Mucosa of descending colon (tissue), 3 donors: ENCODE results near the gene MED22. TPM values are rescaled to one million over a fixed set of nuclear protein-coding genes. Genes with fewer than 3 reads are reported as not detected.
"Not testable (repeated sequence)": the region's sequence is repeated elsewhere in the genome, so short reads cannot be mapped to it uniquely, and the experiment has no call there.

Experiments used
- ATAC-seq: fragments of 200-7000 bp; cut with Tn5 transposase; one replicate; pipeline ENCODE4 v1.9.1; 2020; ENCODE audit warnings: mild to moderate bottlenecking, moderate library complexity
- DNase-seq, 3 donors: peaks; one replicate each; pipeline ENCODE4 v3.0.0-alpha.2; 2020
- H3K36me3 ChIP-seq: fragments of 200-600 bp; one replicate; pipeline ENCODE4 v1.8.0; 2021; ENCODE audit warnings: low read depth, mild to moderate bottlenecking
- H3K4me1 ChIP-seq: fragments of 200-600 bp; one replicate; pipeline ENCODE4 v1.8.0; 2021; ENCODE audit warnings: low read depth, mild to moderate bottlenecking
- H3K4me3 ChIP-seq: fragments of 200-600 bp; one replicate; pipeline ENCODE4 v1.8.0; 2021; ENCODE audit warnings: mild to moderate bottlenecking
- H3K9me3 ChIP-seq: fragments of 200-600 bp; one replicate; pipeline ENCODE4 v1.8.0; 2021; ENCODE audit warnings: mild to moderate bottlenecking
- intact Hi-C, 2 donors: fragments of 100-400 bp; cut with DNase I in 1 of 2; cut with micrococcal nuclease in 1 of 2; formaldehyde crosslinking; loops; one replicate each; pipeline versions ENCODE4 v1.11.0 to v1.11.1; 2022; cut with DNase I, micrococcal nuclease
- total RNA-seq, 3 donors: library from RNA; stranded (reverse); fragmentation: NEBNext Ultra II Directional in 2 of 3; extraction: Animal tissue kit (Norgen Biotek cat#: 25700) in 2 of 3; gene quantifications; one replicate each; pipeline versions ENCODE4 v1.2.1 to v1.2.4, GENCODE V29; 2021 to 2023
- TF ChIP-seq, protein P1 (sequence below): fragments of 200-600 bp; IDR thresholded peaks from one replicate; pipeline ENCODE4 v1.8.0; 2022; ENCODE audit warnings: antibody characterized with exemption, mild to moderate bottlenecking
- donor health status: DM: no; HTN: no; CAD: no; lungs with moderate emphysema.
- donor health status: DM: no; HTN: no; CAD: no.
- donor health status: DM: no; HTN: yes; CAD: no.

The MED22 gene
- total RNA-seq, 3 donors from 2014 or later, result 19.8 to 33.6 (median 21.3) TPM

DNA sequence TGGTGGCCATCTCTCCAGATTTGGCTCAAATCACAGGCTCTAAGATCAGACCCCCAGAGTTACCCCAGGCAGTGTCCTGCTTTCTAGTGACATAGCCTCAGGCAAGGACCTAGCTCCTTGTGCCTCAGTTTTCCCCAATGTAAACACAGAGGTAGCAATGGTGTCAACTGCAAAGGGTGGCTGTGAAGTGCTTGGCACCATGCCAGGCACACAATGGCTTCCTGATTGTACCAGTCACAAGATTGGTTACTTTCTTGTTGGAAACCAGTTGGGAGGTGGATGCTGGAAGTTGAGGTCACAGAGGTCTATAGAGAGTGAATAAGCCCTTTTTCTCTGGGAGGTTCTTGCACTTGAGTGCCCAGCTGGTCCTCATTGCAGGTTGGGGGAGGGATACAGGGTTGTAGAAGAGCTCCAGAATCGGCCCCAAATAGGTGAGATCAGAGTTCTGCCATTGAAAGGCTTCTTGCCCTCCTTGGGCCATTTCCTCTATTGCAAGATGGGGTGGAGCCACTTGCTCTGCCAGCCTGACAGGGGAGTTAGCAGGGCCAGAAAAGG is 30.6 kb upstream of the MED22 start:
- no peaks in the 10 kb centered on the region for H3K36me3 ChIP-seq
- peaks cover 10% of the 10 kb centered on the region for H3K4me1 ChIP-seq
- TF ChIP-seq, protein P1, sequence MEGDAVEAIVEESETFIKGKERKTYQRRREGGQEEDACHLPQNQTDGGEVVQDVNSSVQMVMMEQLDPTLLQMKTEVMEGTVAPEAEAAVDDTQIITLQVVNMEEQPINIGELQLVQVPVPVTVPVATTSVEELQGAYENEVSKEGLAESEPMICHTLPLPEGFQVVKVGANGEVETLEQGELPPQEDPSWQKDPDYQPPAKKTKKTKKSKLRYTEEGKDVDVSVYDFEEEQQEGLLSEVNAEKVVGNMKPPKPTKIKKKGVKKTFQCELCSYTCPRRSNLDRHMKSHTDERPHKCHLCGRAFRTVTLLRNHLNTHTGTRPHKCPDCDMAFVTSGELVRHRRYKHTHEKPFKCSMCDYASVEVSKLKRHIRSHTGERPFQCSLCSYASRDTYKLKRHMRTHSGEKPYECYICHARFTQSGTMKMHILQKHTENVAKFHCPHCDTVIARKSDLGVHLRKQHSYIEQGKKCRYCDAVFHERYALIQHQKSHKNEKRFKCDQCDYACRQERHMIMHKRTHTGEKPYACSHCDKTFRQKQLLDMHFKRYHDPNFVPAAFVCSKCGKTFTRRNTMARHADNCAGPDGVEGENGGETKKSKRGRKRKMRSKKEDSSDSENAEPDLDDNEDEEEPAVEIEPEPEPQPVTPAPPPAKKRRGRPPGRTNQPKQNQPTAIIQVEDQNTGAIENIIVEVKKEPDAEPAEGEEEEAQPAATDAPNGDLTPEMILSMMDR, result no peak
- no peak for ATAC-seq
- H3K9me3 ChIP-seq, result no peaks in the 10 kb centered on the region
- DNase-seq, result peak in 1 of 3 donors; percentile 32
- intact Hi-C loops, result no loop called here
- H3K4me3 ChIP-seq, result no peak overlapping the region

DNA sequence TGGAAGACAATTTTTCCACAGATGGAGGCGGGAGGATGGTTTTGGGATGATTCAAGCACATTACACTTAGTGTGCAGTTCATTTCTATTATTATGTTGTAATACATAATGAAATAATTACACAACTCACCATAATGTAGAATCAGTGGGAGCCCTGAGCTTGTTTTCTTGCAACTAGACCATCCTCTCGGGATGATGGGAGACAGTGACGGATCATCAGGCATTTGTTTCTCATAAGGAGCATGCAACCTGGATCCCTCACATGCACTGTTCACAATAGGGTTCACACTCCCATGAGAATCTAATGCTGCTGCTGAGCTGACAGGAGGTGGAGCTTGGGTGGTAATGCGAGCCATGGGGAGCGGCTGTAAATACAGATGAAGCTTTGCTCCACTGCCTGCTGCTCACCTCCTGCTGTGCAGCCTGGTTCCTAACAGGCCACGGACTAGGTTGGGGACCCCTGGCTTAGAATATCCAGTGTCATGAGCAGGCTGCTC is 29.8 kb upstream of the MED22 start:
- Histone ChIP-seq H3K4me3 (no peak overlapping the region), H3K9me3 (no peaks in the 10 kb centered on the region), H3K36me3 (no peaks in the 10 kb centered on the region), H3K4me1 (peaks cover 10% of the 10 kb centered on the region)
- ATAC-seq (no peak), DNase-seq (peak in 1 of 3 donors; percentile 23)
- TF ChIP-seq, protein P1, result no peak
- intact Hi-C loops, result no loop called here

DNA sequence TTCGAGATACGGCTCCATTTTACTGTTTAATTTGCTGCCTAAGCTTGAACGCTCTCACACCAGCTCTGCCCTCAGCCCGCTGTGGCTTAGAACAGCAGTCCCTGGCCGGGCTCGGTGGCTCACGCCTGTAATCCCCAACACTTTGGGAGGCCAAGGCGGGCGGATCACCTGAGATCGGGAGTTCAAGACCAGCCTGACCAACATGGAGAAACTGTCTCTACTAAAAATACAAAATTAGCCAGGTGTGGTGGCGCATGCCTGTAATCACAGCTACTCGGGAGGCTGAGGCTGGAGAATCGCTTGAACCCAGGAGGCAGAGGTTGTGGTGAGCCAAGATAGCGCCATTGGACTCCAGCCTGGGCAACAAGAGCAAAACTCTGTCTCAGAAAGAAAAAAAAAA is 29.3 kb upstream of the MED22 start:
- H3K4me1 ChIP-seq, result peaks cover 11% of the 10 kb centered on the region
- intact Hi-C loops, H3K9me3 ChIP-seq, ATAC-seq, DNase-seq, H3K36me3 ChIP-seq, H3K4me3 ChIP-seq: not testable (repeated sequence)

DNA sequence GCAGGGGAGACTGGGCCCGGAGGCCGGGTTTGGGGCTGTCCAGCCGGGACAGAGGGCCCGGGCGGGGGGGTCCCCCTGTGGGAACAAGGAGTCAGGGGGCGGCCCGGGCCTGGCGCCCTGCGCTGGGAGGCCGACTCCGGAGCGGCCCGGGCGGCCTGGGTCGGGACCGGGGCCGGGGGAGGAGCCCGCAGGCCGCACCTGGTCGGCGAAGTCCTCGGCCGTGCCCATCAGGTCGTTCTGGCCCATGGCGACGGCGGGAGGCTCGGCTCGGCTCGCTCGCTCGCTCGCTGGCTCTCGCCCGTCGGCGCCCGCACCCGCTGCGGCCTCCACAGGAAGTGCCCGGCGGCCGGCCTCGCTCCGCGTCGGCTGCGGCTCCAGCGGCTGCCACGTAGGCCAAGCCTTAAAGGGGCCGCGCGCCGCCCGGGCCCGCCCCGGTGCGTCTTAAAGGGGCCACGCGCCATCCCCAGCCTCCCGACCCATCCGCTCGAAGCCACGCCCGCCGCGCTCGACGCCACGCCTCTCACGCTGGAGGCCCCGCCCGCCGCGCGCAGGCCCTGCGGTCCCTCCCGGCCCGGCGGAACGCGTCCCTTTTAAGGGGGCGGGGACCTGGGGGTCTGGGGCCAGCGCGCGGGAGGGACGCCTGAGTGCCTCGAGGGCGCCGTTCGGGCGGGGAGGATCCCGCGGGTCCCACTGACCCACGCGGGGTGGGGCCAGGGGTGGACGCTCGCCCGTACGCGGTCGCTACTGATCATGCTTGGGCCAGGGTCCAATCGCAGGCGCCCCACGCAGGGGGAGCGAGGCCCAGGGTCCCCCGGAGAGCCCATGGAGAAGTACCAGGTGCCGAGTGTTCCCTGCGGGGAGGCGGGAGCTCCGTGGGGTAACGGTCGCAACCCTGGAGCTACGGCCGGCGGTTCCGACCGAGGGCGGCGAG is 28.1 kb upstream of the MED22 start, which contains the start of the genes STKLD1 and SURF4:
STKLD1 (plus strand) TSS at position 643 of the 931 bp plus-strand sequence; CDS start at position 751, 108 bp downstream.
SURF4 (minus strand) TSS at position 337 of the 931 bp plus-strand sequence; CDS start at position 246, 91 bp downstream.
- Histone ChIP-seq H3K4me1 (peaks cover 20% of the 10 kb centered on the region), H3K36me3 (no peaks in the 10 kb centered on the region), H3K9me3 (no peaks in the 10 kb centered on the region), H3K4me3 (peak within 1 kb of the TSS; percentile 97)
- intact Hi-C loops, result no loop called here
- DNase-seq (peak; percentile 98 to 99 (median 98)), ATAC-seq (peak; percentile 96)
- TF ChIP-seq, protein P1, result peak; percentile 14

DNA sequence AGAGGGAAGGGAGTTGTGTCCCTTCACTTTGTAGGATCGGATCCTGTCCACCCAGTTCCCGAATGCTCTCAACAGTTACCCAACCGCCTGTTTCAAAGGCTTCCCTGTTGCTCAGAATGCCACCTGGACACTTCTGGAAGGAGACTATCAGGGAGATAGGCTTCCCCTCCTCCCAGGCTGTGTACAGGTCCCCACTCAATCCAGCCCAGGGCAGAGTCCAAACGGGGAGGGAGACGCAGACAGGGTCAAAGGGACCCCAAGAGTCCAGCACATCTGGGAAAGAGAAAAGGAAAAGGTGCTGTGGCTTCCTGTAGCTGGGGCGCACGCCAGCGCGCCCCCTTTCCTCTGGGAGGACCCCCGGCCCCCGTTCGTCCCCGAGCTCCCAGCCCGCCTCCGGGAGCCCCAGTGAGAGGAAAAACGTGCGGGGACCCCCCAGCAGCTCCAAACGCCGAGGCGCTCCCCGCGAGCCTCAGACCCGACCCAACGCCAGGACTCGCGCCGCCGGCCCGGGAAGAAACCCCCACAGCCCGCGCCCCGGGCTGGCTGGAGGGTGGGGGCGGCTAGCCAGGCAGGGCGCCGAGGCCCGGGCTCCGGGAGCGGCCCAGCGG is 27.3 kb upstream of the MED22 start:
- intact Hi-C loops, result no loop called here
- Histone ChIP-seq H3K36me3 (peaks cover 5% of the 10 kb centered on the region), H3K9me3 (no peaks in the 10 kb centered on the region), H3K4me1 (peaks cover 21% of the 10 kb centered on the region), H3K4me3 (peak overlapping the region; percentile 97)
- DNase-seq, result peak in 2 of 3 donors; percentile 62 to 64
- peak; percentile 45 for ATAC-seq
- TF ChIP-seq, protein P1, result no peak
